ENCODE measurements around the gene JAZF1.
"Not testable (repeated sequence)": the region's sequence is repeated elsewhere in the genome, so short reads cannot be mapped to it uniquely, and the experiment has no call there.

Gene JAZF1

DNA sequence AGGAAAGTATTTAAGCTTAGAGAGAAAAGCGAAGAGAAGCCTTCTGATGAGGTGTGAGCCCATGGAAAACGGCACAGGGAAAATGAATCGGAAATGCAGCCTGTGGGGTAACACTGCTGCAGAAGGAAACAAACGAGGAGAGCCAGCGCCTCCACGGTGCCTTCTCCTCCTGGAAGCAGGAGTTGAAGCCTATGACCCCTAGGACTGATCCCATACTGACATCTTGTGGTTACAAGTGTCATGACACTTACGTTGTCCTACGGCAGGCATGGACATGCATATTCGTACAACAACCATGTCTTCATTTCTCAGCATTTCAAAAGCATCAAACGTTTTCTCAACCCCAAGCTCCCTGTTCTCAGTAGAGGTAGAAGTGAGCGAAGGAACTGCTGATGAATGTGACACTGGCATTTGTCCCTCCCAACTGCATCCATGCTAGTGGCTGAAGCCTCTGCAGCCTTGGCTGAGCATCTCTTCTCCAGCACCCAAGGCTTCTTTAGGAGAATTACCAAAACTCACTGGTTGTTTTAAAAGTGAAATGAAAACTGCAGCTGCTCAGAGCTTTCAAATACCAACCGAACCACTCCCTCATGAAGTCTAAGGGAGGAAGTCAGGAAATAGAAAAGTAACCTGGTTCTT, 160.2 kb downstream of the JAZF1 start:
- peak; percentile 79 to 91 for DNase-seq (ENCODE audit: low read depth in 1 of 2, low spot score in 1 of 2)
- in situ Hi-C loops (cut with HindIII; ENCODE audit: low pct_unique_long_range_greater_than_20kb, low sequenced_read_pairs): no loop called here
- TF ChIP-seq JUND (IDR thresholded peaks at IDR 0.05; ENCODE audit: low read depth): no peak

DNA sequence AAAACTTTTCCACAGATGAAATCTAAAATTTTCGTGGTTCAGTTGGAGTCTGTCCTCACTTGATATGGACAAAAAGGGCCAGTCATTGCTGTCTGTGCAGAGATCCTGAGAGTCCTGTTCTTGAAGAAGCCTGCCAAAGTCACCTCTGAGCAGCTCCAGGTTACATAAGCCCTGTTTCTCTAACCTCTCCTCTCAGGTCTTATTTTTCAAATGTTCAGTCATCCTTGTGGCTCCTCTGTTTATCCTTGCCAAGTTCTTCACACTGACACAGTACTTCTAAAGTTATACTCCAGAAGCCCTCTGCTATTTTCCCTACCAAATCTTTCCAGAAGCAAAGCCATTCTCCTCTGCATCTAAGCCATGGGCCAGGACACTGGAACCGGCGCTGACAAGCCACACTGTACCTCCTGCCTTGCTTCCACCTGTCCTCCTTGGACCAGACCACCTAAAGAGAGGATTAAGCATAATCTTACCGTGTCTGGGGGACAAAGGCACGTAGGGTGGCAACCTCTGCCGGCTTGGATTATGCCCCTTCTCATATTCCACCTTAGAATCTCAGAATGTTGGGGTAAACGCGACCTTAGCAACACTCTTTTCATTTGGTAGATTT, 161.6 kb downstream of the JAZF1 start:
- TF ChIP-seq JUND (IDR thresholded peaks at IDR 0.05; ENCODE audit: low read depth): no peak
- in situ Hi-C loops (cut with HindIII; ENCODE audit: low pct_unique_long_range_greater_than_20kb, low sequenced_read_pairs): no loop called here
- no peak for DNase-seq (ENCODE audit: low read depth in 1 of 2, low spot score in 1 of 2)

DNA sequence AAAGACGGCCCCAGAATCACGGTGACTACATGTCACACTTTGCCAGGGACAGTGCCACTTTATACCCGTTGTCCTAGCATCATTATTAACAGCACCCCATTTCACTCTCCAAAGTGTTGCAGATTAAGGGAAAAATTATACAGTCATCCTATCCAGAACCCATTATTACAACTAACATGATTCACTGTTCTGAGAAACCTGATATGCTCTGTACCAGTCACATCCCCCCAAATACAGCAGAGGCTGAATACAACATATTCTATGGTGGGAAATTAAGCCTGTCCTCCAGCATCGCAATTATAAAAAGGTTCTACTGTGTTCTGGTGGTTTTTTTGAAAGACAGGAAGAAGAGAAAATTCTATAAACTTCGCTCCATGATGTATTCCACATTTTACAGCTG, 162.1 kb downstream of the JAZF1 start:
- no peak for DNase-seq (ENCODE audit: low read depth in 1 of 2, low spot score in 1 of 2)
- no peak for TF ChIP-seq JUND (IDR thresholded peaks at IDR 0.05; ENCODE audit: low read depth)
- in situ Hi-C loops (cut with HindIII; ENCODE audit: low pct_unique_long_range_greater_than_20kb, low sequenced_read_pairs): no loop called here

DNA sequence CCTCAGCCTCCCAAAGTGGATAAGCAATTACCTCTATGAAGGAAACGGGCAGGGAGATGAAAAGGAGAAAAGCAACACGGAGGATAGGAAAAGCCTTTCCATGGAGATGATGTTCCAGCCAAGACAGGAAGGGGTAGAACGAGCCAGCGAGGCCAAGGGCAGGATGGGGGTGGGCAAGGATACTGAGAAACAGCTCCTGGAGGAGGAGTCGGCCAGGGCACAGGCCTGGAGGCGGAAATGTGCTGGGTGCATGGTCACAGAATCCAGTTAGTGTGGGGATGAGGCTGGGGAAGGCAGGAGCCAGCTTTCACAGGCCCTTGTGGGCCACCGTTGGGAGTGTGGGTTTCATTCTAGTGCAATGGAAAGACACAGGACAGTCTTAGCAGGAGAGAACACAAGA, 162.6 kb downstream of the JAZF1 start:
- no peak for DNase-seq (ENCODE audit: low read depth in 1 of 2, low spot score in 1 of 2)
- TF ChIP-seq JUND (IDR thresholded peaks at IDR 0.05; ENCODE audit: low read depth): no peak
- in situ Hi-C loops (cut with HindIII; ENCODE audit: low pct_unique_long_range_greater_than_20kb, low sequenced_read_pairs): no loop called here

DNA sequence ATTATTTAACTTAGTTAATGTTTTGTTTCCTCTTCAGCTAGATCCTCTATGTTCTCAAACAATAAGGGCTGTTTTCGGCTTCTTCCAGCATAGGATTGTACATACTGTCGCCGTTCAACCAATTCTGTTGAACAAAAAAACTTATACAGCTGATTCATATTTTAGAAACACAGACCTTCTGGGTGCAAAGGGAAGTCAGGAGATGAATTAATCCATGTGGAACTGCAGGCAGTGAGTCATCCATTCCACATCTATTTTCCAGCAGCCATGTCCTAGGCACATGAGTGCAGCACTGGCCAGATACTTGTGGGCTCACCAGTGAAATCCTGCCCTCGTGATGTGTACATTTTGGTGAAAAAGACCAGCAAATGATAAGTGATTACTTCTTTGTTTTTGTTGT, 163.2 kb downstream of the JAZF1 start:
- in situ Hi-C loops (cut with HindIII; ENCODE audit: low pct_unique_long_range_greater_than_20kb, low sequenced_read_pairs): no loop called here
- DNase-seq (ENCODE audit: low read depth in 1 of 2, low spot score in 1 of 2): no peak
- no peak for TF ChIP-seq JUND (IDR thresholded peaks at IDR 0.05; ENCODE audit: low read depth)

DNA sequence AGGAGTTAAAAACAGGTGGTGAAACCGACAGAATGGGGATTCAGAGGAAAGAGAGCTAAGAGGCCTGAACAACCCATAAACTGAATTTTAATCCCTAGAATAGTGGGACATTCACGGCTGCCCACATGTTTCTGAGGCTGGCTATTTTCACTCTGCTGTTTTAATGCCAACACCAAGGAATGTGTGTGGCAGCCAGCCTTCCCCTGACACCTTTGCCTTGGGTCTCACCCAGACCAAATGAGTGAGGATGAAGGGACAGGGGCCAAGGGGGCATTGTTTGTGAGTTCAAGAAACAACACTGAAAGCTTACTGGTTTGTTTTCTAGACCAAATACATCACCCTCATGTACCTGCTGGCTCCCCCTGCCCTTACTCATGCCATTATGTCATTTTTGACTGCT, 164.3 kb downstream of the JAZF1 start:
- no peak for DNase-seq (ENCODE audit: low read depth in 1 of 2, low spot score in 1 of 2)
- TF ChIP-seq JUND (IDR thresholded peaks at IDR 0.05; ENCODE audit: low read depth): no peak
- in situ Hi-C loops (cut with HindIII; ENCODE audit: low pct_unique_long_range_greater_than_20kb, low sequenced_read_pairs): no loop called here

DNA sequence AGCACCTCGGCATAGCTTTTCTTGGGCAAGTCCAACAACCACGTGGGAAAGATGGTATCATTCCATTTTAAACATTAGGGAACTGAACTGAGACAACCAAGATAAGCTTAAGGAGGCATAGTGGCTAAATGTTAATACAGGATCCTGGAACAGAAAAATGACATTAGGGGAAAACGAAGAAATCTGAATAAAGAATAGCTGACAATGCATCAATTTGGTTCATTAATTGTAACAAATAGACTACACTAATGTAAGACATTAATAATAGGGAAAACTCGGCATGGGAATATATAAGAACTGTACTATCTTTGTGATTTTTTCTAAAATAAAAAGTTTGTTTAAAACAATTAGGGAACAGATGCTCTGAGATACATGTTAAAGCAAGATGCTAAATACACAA, 165.4 kb downstream of the JAZF1 start:
- in situ Hi-C loops (cut with HindIII; ENCODE audit: low pct_unique_long_range_greater_than_20kb, low sequenced_read_pairs): no loop called here
- TF ChIP-seq JUND (IDR thresholded peaks at IDR 0.05; ENCODE audit: low read depth): no peak
- no peak for DNase-seq (ENCODE audit: low read depth in 1 of 2, low spot score in 1 of 2)

DNA sequence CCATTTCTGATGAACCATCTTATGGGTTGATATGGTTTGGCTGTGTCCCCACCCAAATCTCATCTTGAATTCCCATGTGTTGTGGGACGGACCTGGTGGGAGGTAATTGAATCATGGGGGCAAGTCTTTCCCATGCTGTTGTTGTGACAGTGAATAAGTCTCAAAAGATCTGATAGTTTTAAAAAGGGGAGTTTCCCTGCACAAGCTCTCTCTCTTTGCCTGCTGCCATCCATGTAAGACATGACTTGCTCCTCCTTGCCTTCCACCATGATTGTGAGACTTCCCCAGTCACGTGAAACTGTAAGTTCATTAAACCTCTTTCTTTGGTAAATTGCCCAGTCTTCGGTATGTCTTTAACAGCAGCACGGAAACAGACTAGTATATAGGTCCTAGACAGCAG, 166.3 kb downstream of the JAZF1 start:
- in situ Hi-C loops (cut with HindIII; ENCODE audit: low pct_unique_long_range_greater_than_20kb, low sequenced_read_pairs); DNase-seq (ENCODE audit: low read depth in 1 of 2, low spot score in 1 of 2): not testable (repeated sequence)

DNA sequence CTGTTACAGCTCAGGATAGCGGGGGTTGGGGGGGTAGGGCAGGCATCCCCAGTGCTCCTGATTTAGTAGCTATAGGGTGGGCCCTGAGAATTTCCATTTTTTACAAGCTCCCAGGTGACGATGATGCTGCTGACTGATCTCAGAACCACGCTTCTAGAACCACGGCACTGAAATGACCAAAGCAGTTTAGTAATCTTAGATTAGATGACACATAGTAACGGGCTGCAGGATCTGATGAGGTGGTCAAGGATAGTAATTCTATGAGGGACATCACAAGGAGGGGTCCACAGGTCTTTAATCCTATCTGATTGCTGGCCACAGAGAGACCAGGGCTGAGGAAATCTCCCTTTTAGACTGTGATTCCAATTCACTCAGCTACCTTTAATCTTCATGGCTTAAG, 167.2 kb downstream of the JAZF1 start:
- in situ Hi-C loops (cut with HindIII; ENCODE audit: low pct_unique_long_range_greater_than_20kb, low sequenced_read_pairs): no loop called here
- no peak for TF ChIP-seq JUND (IDR thresholded peaks at IDR 0.05; ENCODE audit: low read depth)
- DNase-seq (ENCODE audit: low read depth in 1 of 2, low spot score in 1 of 2): no peak

DNA sequence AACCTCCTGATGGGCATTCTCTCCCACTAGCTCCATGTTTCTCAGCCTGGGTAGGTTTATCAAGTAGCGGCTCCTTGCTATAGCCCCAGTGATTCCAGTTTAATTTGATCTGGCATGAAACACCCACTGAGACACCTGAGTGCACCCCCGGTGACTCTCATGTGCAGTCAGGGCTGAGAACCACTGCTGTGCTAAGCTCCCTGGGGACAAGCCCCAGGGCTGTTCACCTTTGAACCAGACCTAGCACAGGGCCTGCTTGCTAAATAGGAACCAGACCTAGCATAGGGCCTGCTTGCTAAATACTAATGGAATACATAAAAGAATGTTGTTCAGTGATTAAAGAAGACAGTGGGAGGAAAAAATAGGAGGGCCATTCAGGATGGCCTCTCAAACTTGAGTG, 167.6 kb downstream of the JAZF1 start:
- DNase-seq (ENCODE audit: low read depth in 1 of 2, low spot score in 1 of 2): no peak
- in situ Hi-C loops (cut with HindIII; ENCODE audit: low pct_unique_long_range_greater_than_20kb, low sequenced_read_pairs): no loop called here
- TF ChIP-seq JUND (IDR thresholded peaks at IDR 0.05; ENCODE audit: low read depth): no peak

DNA sequence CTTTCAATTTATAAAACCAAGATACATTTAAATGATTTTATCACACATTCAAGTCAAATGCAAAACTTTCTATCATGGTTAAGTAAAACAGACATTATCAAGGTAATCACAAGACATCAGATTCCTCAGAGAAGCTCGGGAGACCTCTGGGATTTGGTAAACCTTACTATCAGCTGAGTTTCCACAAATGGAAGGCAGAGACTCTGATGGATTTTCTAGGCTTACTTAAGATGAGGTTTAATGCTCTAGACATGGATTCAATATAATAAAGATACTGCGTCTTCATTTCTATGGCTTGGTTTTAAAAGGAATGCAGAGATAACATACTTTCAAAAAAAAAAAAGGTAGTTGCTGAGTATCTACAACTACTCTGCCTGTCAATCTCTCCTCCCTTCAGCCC, 171.7 kb downstream of the JAZF1 start:
- in situ Hi-C loops (cut with HindIII; ENCODE audit: low pct_unique_long_range_greater_than_20kb, low sequenced_read_pairs): no loop called here
- no peak for DNase-seq (ENCODE audit: low read depth in 1 of 2, low spot score in 1 of 2)
- TF ChIP-seq JUND (IDR thresholded peaks at IDR 0.05; ENCODE audit: low read depth): no peak

DNA sequence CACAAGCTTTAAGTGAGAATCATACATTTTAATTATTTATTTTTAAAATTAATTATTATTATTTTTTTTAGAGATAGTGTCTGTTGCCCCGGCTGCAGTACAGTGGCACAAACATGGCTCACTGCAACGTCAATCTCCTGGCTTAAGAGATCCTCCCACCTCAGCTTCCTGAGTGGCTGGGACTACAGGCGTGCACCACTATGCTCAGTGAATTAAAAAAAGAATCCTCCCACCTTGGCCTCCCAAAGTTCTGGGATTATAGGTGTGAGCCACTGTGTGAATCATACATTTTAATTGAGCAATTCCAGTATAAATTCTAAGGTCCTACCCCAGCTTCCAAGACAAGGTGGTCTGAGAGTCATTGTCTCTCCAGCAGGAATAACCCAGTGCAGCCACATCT, 172.4 kb downstream of the JAZF1 start:
- DNase-seq (ENCODE audit: low read depth in 1 of 2, low spot score in 1 of 2): no peak
- in situ Hi-C loops (cut with HindIII; ENCODE audit: low pct_unique_long_range_greater_than_20kb, low sequenced_read_pairs): no loop called here
- TF ChIP-seq JUND (IDR thresholded peaks at IDR 0.05; ENCODE audit: low read depth): no peak

DNA sequence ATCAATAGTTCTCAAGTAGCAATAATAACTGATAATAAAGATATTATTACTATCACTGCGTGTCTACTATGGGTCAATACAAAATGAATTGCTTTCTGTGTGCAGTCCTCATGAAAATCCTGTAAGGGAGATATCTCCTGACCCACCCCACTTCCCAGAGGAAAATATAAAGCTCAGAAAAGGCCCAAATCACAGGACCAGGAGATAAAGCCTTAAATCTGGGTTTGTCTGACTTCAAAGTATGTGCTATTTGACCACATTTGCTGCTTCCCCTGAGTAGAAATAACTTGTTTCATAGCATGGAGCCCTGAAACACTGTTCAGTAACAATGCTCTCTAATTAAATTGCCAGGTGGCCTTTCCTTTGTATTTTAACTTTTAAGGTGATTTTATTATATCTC, 174.1 kb downstream of the JAZF1 start:
- TF ChIP-seq JUND (IDR thresholded peaks at IDR 0.05; ENCODE audit: low read depth): no peak
- in situ Hi-C loops (cut with HindIII; ENCODE audit: low pct_unique_long_range_greater_than_20kb, low sequenced_read_pairs): no loop called here
- DNase-seq (ENCODE audit: low read depth in 1 of 2, low spot score in 1 of 2): no peak

DNA sequence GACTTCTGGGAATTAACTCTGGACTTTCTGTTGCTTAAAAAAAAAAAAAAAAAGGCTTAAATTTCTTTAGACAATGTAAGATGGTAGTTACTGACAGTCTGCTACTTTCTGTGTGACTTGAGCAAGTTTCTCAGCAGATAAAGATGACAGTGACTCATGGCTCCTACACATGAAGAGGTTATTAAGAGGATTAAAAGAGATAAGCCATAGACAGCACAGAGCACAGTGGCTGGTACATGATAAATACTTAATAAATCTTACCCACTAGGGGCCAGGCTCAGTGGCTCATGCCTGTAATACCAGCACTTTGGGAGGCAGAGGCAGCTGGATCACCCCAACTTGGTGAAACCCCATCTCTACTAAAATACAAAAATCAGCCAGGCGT, 174.8 kb downstream of the JAZF1 start:
- in situ Hi-C loops (cut with HindIII; ENCODE audit: low pct_unique_long_range_greater_than_20kb, low sequenced_read_pairs): no loop called here
- TF ChIP-seq JUND (IDR thresholded peaks at IDR 0.05; ENCODE audit: low read depth): no peak
- no peak for DNase-seq (ENCODE audit: low read depth in 1 of 2, low spot score in 1 of 2)
